ENCODE results near the gene KCNN3. TPM values are rescaled to one million over a fixed set of nuclear protein-coding genes. Genes with fewer than 3 reads are reported as not detected.

KCNN3 gene
- total RNA-seq, 1 donor from 2014 or later, result 0.04 TPM

- Histone ChIP-seq H3K36me3 (ENCODE audit: control insufficient read depth, insufficient read depth, low read length) (no peaks in the 10 kb centered on the region), H3K27me3 (ENCODE audit: control insufficient read depth, insufficient read depth, low read length) (peaks cover 36% of the 10 kb centered on the region), H3K4me3 (ENCODE audit: low read depth, low read length) (no peak overlapping the region)
- no peak for TF ChIP-seq CTCF (IDR thresholded peaks at IDR 0.05; ENCODE audit: insufficient read depth, low read length, poor library complexity, severe bottlenecking)
- DNase-seq (ENCODE audit: low read depth), result peak; percentile 25
These were observed 61.2 kb downstream of the KCNN3 start for GRCh38 chr1:154808909-154809262.

- no peak for TF ChIP-seq CTCF (IDR thresholded peaks at IDR 0.05; ENCODE audit: insufficient read depth, low read length, poor library complexity, severe bottlenecking)
- H3K27me3 ChIP-seq (ENCODE audit: control insufficient read depth, insufficient read depth, low read length), result peaks cover 36% of the 10 kb centered on the region
- H3K4me3 ChIP-seq (ENCODE audit: low read depth, low read length), result no peak overlapping the region
- DNase-seq (ENCODE audit: low read depth), result no peak
- H3K36me3 ChIP-seq (ENCODE audit: control insufficient read depth, insufficient read depth, low read length), result no peaks in the 10 kb centered on the region
These were observed 61.7 kb downstream of the KCNN3 start for GRCh38 chr1:154808261-154808908.

GRCh38 chr1:154807048-154807591 lies 63.0 kb downstream of the KCNN3 start:
- DNase-seq (ENCODE audit: low read depth), result no peak
- no peak for TF ChIP-seq CTCF (IDR thresholded peaks at IDR 0.05; ENCODE audit: insufficient read depth, low read length, poor library complexity, severe bottlenecking)
- peaks cover 37% of the 10 kb centered on the region for H3K27me3 ChIP-seq (ENCODE audit: control insufficient read depth, insufficient read depth, low read length)
- H3K4me3 ChIP-seq (ENCODE audit: low read depth, low read length), result no peak overlapping the region
- no peaks in the 10 kb centered on the region for H3K36me3 ChIP-seq (ENCODE audit: control insufficient read depth, insufficient read depth, low read length)

- H3K36me3 ChIP-seq (ENCODE audit: control insufficient read depth, insufficient read depth, low read length), result no peaks in the 10 kb centered on the region
- no peak for TF ChIP-seq CTCF (IDR thresholded peaks at IDR 0.05; ENCODE audit: insufficient read depth, low read length, poor library complexity, severe bottlenecking)
- H3K27me3 ChIP-seq (ENCODE audit: control insufficient read depth, insufficient read depth, low read length), result peaks cover 39% of the 10 kb centered on the region
- H3K4me3 ChIP-seq (ENCODE audit: low read depth, low read length), result no peak overlapping the region
- no peak for DNase-seq (ENCODE audit: low read depth)
These were observed 63.7 kb downstream of the KCNN3 start for GRCh38 chr1:154806333-154806732.

GRCh38 chr1:154802982-154803920 lies 66.8 kb downstream of the KCNN3 start:
- H3K27me3 ChIP-seq (ENCODE audit: control insufficient read depth, insufficient read depth, low read length), result peaks cover 36% of the 10 kb centered on the region

More at GRCh38 chr1:154802982-154803920, 66.8 kb downstream of the KCNN3 start:
- Histone ChIP-seq H3K36me3 (ENCODE audit: control insufficient read depth, insufficient read depth, low read length) (no peaks in the 10 kb centered on the region), H3K4me3 (ENCODE audit: low read depth, low read length) (no peak overlapping the region)
- DNase-seq (ENCODE audit: low read depth), result no peak
- TF ChIP-seq CTCF (IDR thresholded peaks at IDR 0.05; ENCODE audit: insufficient read depth, low read length, poor library complexity, severe bottlenecking), result no peak

Measured in kidney epithelial cell (primary cell).